OCI-LY3 (cell line): ENCODE measurements around the gene TRIP10.
A peak's percentile ranks its signal among the peaks of the same experiment; 100 is the strongest.

ENCODE experiments used
- CTCF ChIP-seq: fragments of 200-600, 300-600 bp; sonication (generic); IDR thresholded peaks from 2 replicates; pipeline ENCODE4 v1.5.1; 2014; ENCODE audit warnings: antibody characterized with exemption, low read length, low read depth
- EZH2phosphoT487 ChIP-seq: fragments of 200-600 bp; shearing (Covaris generic); IDR thresholded peaks from 2 replicates; pipeline ENCODE4 v1.6.1; 2018; ENCODE audit warnings: antibody characterized with exemption, mixed run types, low read depth

GRCh38 chr19:6772028-6772865, 32.8 kb downstream of the TRIP10 start, which contains the start of gene VAV1:
- peak; percentile 52 for TF ChIP-seq CTCF
- no peak for TF ChIP-seq EZH2phosphoT487
